Aorta (tissue), 5 donors: ENCODE results near the gene SPOUT1. TPM values are rescaled to one million over a fixed set of nuclear protein-coding genes. Genes with fewer than 3 reads are reported as not detected.
"Not testable (repeated sequence)": the region's sequence is repeated elsewhere in the genome, so short reads cannot be mapped to it uniquely, and the experiment has no call there.

Experiments
- ATAC-seq: fragments of 200-7000 bp; cut with Tn5 transposase; one replicate; pipeline ENCODE4 v1.9.1; 2022; ENCODE audit warnings: moderate library complexity; ENCODE audit not compliant: low FRiP score
- DNase-seq, 2 donors: peaks; one replicate each; pipeline ENCODE4 v3.0.0-alpha.2; 2020
- H3K27ac ChIP-seq, 2 donors: one replicate each; pipeline ENCODE4 v1.5.1; 2013; ENCODE audit warnings: low read length in 2 of 2, mild to moderate bottlenecking in 2 of 2, moderate library complexity in 2 of 2, control low read depth in 1 of 2, inconsistent platforms in 1 of 2, low read depth in 1 of 2
- H3K27me3 ChIP-seq, 2 donors: one replicate each; pipeline ENCODE4 v1.6.1; 2013; ENCODE audit warnings: control low read depth in 1 of 2, low read length in 1 of 2, mild to moderate bottlenecking in 1 of 2, moderate library complexity in 1 of 2; ENCODE audit not compliant: insufficient read depth in 2 of 2, control insufficient read depth in 1 of 2
- H3K36me3 ChIP-seq, 2 donors: one replicate each; pipeline ENCODE4 v1.6.1; 2013; ENCODE audit warnings: control low read depth in 1 of 2, low read length in 1 of 2, mild to moderate bottlenecking in 1 of 2; ENCODE audit not compliant: insufficient read depth in 2 of 2, control insufficient read depth in 1 of 2
- H3K4me1 ChIP-seq, 2 donors: one replicate each; pipeline ENCODE4 v1.6.1; 2013; ENCODE audit warnings: low read length in 2 of 2, control low read depth in 1 of 2, mild to moderate bottlenecking in 1 of 2, moderate library complexity in 1 of 2; ENCODE audit not compliant: insufficient read depth in 2 of 2, control insufficient read depth in 1 of 2
- H3K4me3 ChIP-seq, 2 donors: one replicate each; pipeline ENCODE4 v1.5.1; 2013; ENCODE audit warnings: low read length in 2 of 2, control low read depth in 1 of 2, mild to moderate bottlenecking in 1 of 2
- H3K9me3 ChIP-seq: one replicate; pipeline ENCODE4 v1.6.1; 2013; ENCODE audit warnings: mild to moderate bottlenecking, low read length; ENCODE audit not compliant: control insufficient read depth
- WGBS, 2 donors: extraction: QIAGEN DNeasy Blood & Tissue Kit; methylation state at CpG; one replicate each; pipeline ENCODE4 v1.1.7; 2013; 5-methylcytosine and 5-hydroxymethylcytosine counted together
- intact Hi-C, 2 donors: fragments of 100-400 bp; cut with DNase I; formaldehyde crosslinking; loops; one replicate each; pipeline versions ENCODE4 v1.14.2 to v1.15.0; 2022
- polyA plus RNA-seq, 2 donors: library from polyadenylated mRNA; stranded (reverse); fragments of 200-250 nt; gene quantifications; one replicate each; pipeline ENCODE4 v1.2.3, GENCODE V29; 2013
- total RNA-seq, 2 donors: library from RNA; stranded (reverse); fragmentation: NEBNext Ultra II Directional; extraction: Animal tissue kit (Norgen Biotek cat#: 25700); gene quantifications; one replicate each; pipeline ENCODE4 v1.2.1, GENCODE V29; 2021
- donor health status: healthy with polysubstance abuse.
- donor health status: Bipolar disorder and iron deficiency.
- donor health status: DM: no; HTN: no; CAD: no.
- donor health status: DM: no; HTN: no; CAD: no.
- donor health status: DM: yes; HTN: yes; CAD: no.

SPOUT1 gene
- total and polyA plus RNA-seq, 4 donors = 14.3 to 40.9 (median 30.7) TPM

- H3K4me3 ChIP-seq, H3K4me1 ChIP-seq, DNase-seq, ATAC-seq, H3K9me3 ChIP-seq, H3K36me3 ChIP-seq, intact Hi-C loops, H3K27ac ChIP-seq, H3K27me3 ChIP-seq: not testable (repeated sequence)
- 95 to 99% methylated on average over 7 of the region's 7 CpGs for WGBS, 2 donors
Observed at GRCh38 chr9:128843171-128843570, 13.6 kb upstream of the SPOUT1 start.

- H3K36me3 ChIP-seq = no peaks in the 10 kb centered on the region
- no peak overlapping the region for H3K4me3 ChIP-seq
- no peaks in the 10 kb centered on the region for H3K27me3 ChIP-seq
- H3K27ac ChIP-seq = no peak overlapping the region
- intact Hi-C loops = no loop called here
- no peaks in the 10 kb centered on the region for H3K4me1 ChIP-seq
- WGBS, 2 donors = 87 to 89% methylated on average over 12 of the region's 12 CpGs
- ATAC-seq (no peak), DNase-seq (no peak)
- H3K9me3 ChIP-seq = no peaks in the 10 kb centered on the region
Observed at GRCh38 chr9:128841694-128842492, 12.3 kb upstream of the SPOUT1 start.

GRCh38 chr9:128840524-128840923 is 10.9 kb upstream of the SPOUT1 start:
- DNase-seq (no peak), ATAC-seq (no peak)
- Histone ChIP-seq H3K27me3 (no peaks in the 10 kb centered on the region), H3K4me1 (no peaks in the 10 kb centered on the region), H3K4me3 (no peak overlapping the region), H3K9me3 (no peaks in the 10 kb centered on the region), H3K36me3 (no peaks in the 10 kb centered on the region), H3K27ac (no peak overlapping the region)
- intact Hi-C loops = no loop called here
- 96 to 98% methylated on average over 1 of the region's 1 CpG for WGBS, 2 donors

- 75 to 78% methylated on average over 3 of the region's 3 CpGs for whole genome bisulfite sequencing, 2 donors
- Histone ChIP-seq H3K9me3 (no peaks in the 10 kb centered on the region), H3K36me3 (no peaks in the 10 kb centered on the region), H3K4me3 (no peak overlapping the region), H3K27ac (no peak overlapping the region), H3K4me1 (no peaks in the 10 kb centered on the region), H3K27me3 (no peaks in the 10 kb centered on the region)
- intact Hi-C loops = no loop called here
- no peak for ATAC-seq
- no peak for DNase-seq
Observed at GRCh38 chr9:128838338-128838737, 8.7 kb upstream of the SPOUT1 start.

GRCh38 chr9:128836509-128837145 is 7.0 kb upstream of the SPOUT1 start:
- Histone ChIP-seq H3K9me3 (no peaks in the 10 kb centered on the region), H3K4me1 (no peaks in the 10 kb centered on the region), H3K27me3 (no peaks in the 10 kb centered on the region), H3K4me3 (no peak overlapping the region), H3K36me3 (no peaks in the 10 kb centered on the region), H3K27ac (no peak overlapping the region)
- 89 to 93% methylated on average over 14 of the region's 14 CpGs for WGBS, 2 donors
- intact Hi-C loops = no loop called here
- ATAC-seq (no peak), DNase-seq (peak in 1 of 2 donors; percentile 29)

- Histone ChIP-seq H3K4me1 (no peaks in the 10 kb centered on the region), H3K36me3 (no peaks in the 10 kb centered on the region), H3K27me3 (no peaks in the 10 kb centered on the region), H3K27ac (no peak overlapping the region), H3K9me3 (no peaks in the 10 kb centered on the region), H3K4me3 (no peak overlapping the region)
- no peak for ATAC-seq
- WGBS, 2 donors = 91 to 94% methylated on average over 28 of the region's 28 CpGs
- DNase-seq = peak in 1 of 2 donors; percentile 33
- intact Hi-C loops = no loop called here
Observed at GRCh38 chr9:128835246-128836210, 5.9 kb upstream of the SPOUT1 start.

- no peaks in the 10 kb centered on the region for H3K36me3 ChIP-seq
- peak in 1 of 2 donors; percentile 28 for DNase-seq
- H3K27ac ChIP-seq = no peak overlapping the region
- no peaks in the 10 kb centered on the region for H3K27me3 ChIP-seq
- intact Hi-C loops = no loop called here
- H3K4me3 ChIP-seq = no peak overlapping the region
- no peaks in the 10 kb centered on the region for H3K4me1 ChIP-seq
- H3K9me3 ChIP-seq = no peaks in the 10 kb centered on the region
- WGBS, 2 donors = 91 to 95% methylated on average over 10 of the region's 10 CpGs
- no peak for ATAC-seq
Observed at GRCh38 chr9:128833696-128834095, 4.1 kb upstream of the SPOUT1 start.

GRCh38 chr9:128828719-128829452 is 708 bp downstream of the SPOUT1 start:
- intact Hi-C loops = no loop called here
- Histone ChIP-seq H3K9me3 (no peaks in the 10 kb centered on the region), H3K4me3 (peak overlapping the region; percentile 31 to 44), H3K4me1 (no peaks in the 10 kb centered on the region), H3K27ac (peak overlapping the region in 1 of 2 donors; percentile 37), H3K27me3 (no peaks in the 10 kb centered on the region), H3K36me3 (peaks cover 0 to 1% of the 10 kb centered on the region in 2 donors)
- DNase-seq (peak in 1 of 2 donors; percentile 17), ATAC-seq (no peak)
- WGBS, 2 donors = 29 to 33% methylated on average over 18 of the region's 18 CpGs
